ENCODE data around the gene NUBPL. TPM values are rescaled to one million over a fixed set of nuclear protein-coding genes. Genes with fewer than 3 reads are reported as not detected.

The NUBPL gene
- total RNA-seq, 3 donors from 2014 or later: 10.8 to 15.1 (median 12.0) TPM

- Histone ChIP-seq H3K4me3 (no peak overlapping the region), H3K9me3 (no peaks in the 10 kb centered on the region), H3K36me3 (ENCODE audit: low read depth) (no peaks in the 10 kb centered on the region), H3K4me1 (ENCODE audit: low read depth) (no peaks in the 10 kb centered on the region)
- TF ChIP-seq CTCF (IDR thresholded peaks at IDR 0.05): no peak
- ATAC-seq (no peak), DNase-seq (no peak)
- intact Hi-C loops (cut with DNase I, micrococcal nuclease): no loop called here
Measured at GRCh38 chr14:31819281-31819680, 258.1 kb downstream of the NUBPL start.

GRCh38 chr14:31825459-31825858 is 264.3 kb downstream of the NUBPL start:
- H3K4me3 ChIP-seq: no peak overlapping the region
- H3K9me3 ChIP-seq: no peaks in the 10 kb centered on the region
- no peak for ATAC-seq
- intact Hi-C loops (cut with DNase I, micrococcal nuclease): no loop called here
- H3K36me3 ChIP-seq (ENCODE audit: low read depth): no peaks in the 10 kb centered on the region
- no peaks in the 10 kb centered on the region for H3K4me1 ChIP-seq (ENCODE audit: low read depth)
- no peak for TF ChIP-seq CTCF (IDR thresholded peaks at IDR 0.05)
- DNase-seq: no peak

GRCh38 chr14:31827325-31827724 is 266.1 kb downstream of the NUBPL start:
- Histone ChIP-seq H3K4me3 (no peak overlapping the region), H3K9me3 (no peaks in the 10 kb centered on the region), H3K36me3 (ENCODE audit: low read depth) (no peaks in the 10 kb centered on the region), H3K4me1 (ENCODE audit: low read depth) (no peaks in the 10 kb centered on the region)
- ATAC-seq: no peak
- DNase-seq: no peak
- TF ChIP-seq CTCF (IDR thresholded peaks at IDR 0.05): no peak
- intact Hi-C loops (cut with DNase I, micrococcal nuclease): no loop called here

GRCh38 chr14:31828946-31829868 is 268.0 kb downstream of the NUBPL start:
- intact Hi-C loops (cut with DNase I, micrococcal nuclease): no loop called here
- no peaks in the 10 kb centered on the region for H3K4me1 ChIP-seq (ENCODE audit: low read depth)
- H3K4me3 ChIP-seq: no peak overlapping the region
- TF ChIP-seq CTCF (IDR thresholded peaks at IDR 0.05): no peak
- DNase-seq: no peak
- H3K9me3 ChIP-seq: no peaks in the 10 kb centered on the region
- no peak for ATAC-seq
- no peaks in the 10 kb centered on the region for H3K36me3 ChIP-seq (ENCODE audit: low read depth)

- DNase-seq: peak in 1 of 3 donors; percentile 8
- H3K4me3 ChIP-seq: no peak overlapping the region
- no peak for TF ChIP-seq CTCF (IDR thresholded peaks at IDR 0.05)
- intact Hi-C loops (cut with DNase I, micrococcal nuclease): no loop called here
- no peaks in the 10 kb centered on the region for H3K4me1 ChIP-seq (ENCODE audit: low read depth)
- no peak for ATAC-seq
- H3K9me3 ChIP-seq: no peaks in the 10 kb centered on the region
- no peaks in the 10 kb centered on the region for H3K36me3 ChIP-seq (ENCODE audit: low read depth)
Measured at GRCh38 chr14:31834616-31835015, 273.4 kb downstream of the NUBPL start.

Measured in mucosa of descending colon (tissue), 3 donors.